Keratinocyte (primary cell): Measurements from ENCODE around the gene RBMS3. TPM values are rescaled to one million over a fixed set of nuclear protein-coding genes. Genes with fewer than 3 reads are reported as not detected.

Experiments used
- DNase-seq: peaks from one replicate; pipeline ENCODE4 v3.0.0-alpha.2; 2011; ENCODE audit warnings: low read depth, missing footprints, low spot score
- FAIRE-seq: peaks from 2 replicates; lab custom pipeline; 2011; peaks lifted over from hg19 to GRCh38; lab: Jason Lieb, UNC
- H2AFZ ChIP-seq: 2 replicates; pipeline ENCODE4 v1.6.0; 2012; ENCODE audit warnings: low read length, control low read depth, inconsistent platforms; ENCODE audit not compliant: control insufficient read depth
- H3K27ac ChIP-seq: 2 replicates; pipeline ENCODE4 v1.5.1; 2011; ENCODE audit warnings: low read length; ENCODE audit not compliant: control insufficient read depth, insufficient read depth
- H3K27me3 ChIP-seq: 3 replicates; pipeline ENCODE4 v1.6.0; 2011; ENCODE audit warnings: low read length; ENCODE audit not compliant: control insufficient read depth, insufficient read depth; ENCODE audit errors: extremely low read depth
- H3K36me3 ChIP-seq, 2 experiments: 2 replicates in 1 of 2; 3 replicates in 1 of 2; pipeline ENCODE4 v1.5.1; 2011; ENCODE audit warnings: low read length in 2 of 2, mild to moderate bottlenecking in 1 of 2; ENCODE audit not compliant: control insufficient read depth in 2 of 2, insufficient read depth in 2 of 2; ENCODE audit errors: extremely low read depth in 1 of 2
- H3K4me1 ChIP-seq: 3 replicates; pipeline ENCODE4 v1.5.1; 2011; ENCODE audit warnings: low read length; ENCODE audit not compliant: control insufficient read depth, insufficient read depth; ENCODE audit errors: extremely low read depth
- H3K4me2 ChIP-seq: 3 replicates; pipeline ENCODE4 v1.6.0; 2011; ENCODE audit warnings: low read depth, low read length; ENCODE audit not compliant: control insufficient read depth, insufficient read depth; ENCODE audit errors: extremely low read depth
- H3K4me3 ChIP-seq, 3 experiments: fragments of 200-600 bp in 1 of 3; sonication (generic) in 1 of 3; 2 replicates in 2 of 3; 3 replicates in 1 of 3; pipeline ENCODE4 v1.5.1; 2011 to 2016; ENCODE audit warnings: low read length in 3 of 3, mild to moderate bottlenecking in 3 of 3, control low read depth in 2 of 3, inconsistent platforms in 1 of 3, low read depth in 1 of 3, mixed read lengths in 1 of 3, mixed run types in 1 of 3, moderate library complexity in 1 of 3; ENCODE audit not compliant: control insufficient read depth in 2 of 3, insufficient read depth in 2 of 3; ENCODE audit errors: extremely low read depth in 1 of 3
- H3K79me2 ChIP-seq: 2 replicates; pipeline ENCODE4 v1.6.0; 2012; ENCODE audit warnings: low read length; ENCODE audit not compliant: control insufficient read depth, insufficient read depth
- H3K9ac ChIP-seq: 3 replicates; pipeline ENCODE4 v1.6.0; 2011; ENCODE audit warnings: low read length; ENCODE audit not compliant: control insufficient read depth, insufficient read depth; ENCODE audit errors: extremely low read depth
- H3K9me1 ChIP-seq: 3 replicates; pipeline ENCODE4 v1.6.0; 2011; ENCODE audit warnings: low read length; ENCODE audit not compliant: control insufficient read depth, insufficient read depth; ENCODE audit errors: extremely low read depth
- H3K9me3 ChIP-seq: 2 replicates; pipeline ENCODE4 v1.5.1; 2012; ENCODE audit warnings: low read depth, low read length; ENCODE audit not compliant: control insufficient read depth
- H4K20me1 ChIP-seq: 3 replicates; pipeline ENCODE4 v1.6.0; 2011; ENCODE audit warnings: low read length; ENCODE audit not compliant: control insufficient read depth, insufficient read depth; ENCODE audit errors: extremely low read depth
- CTCF ChIP-seq, 3 experiments: IDR thresholded peaks in 1 of 3; conservative IDR thresholded peaks in 1 of 3; optimal IDR thresholded peaks in 1 of 3; 2 replicates in 2 of 3; 3 replicates in 1 of 3; pipeline versions ENCODE3 to v1.5.1; 2011; ENCODE audit warnings: low read length in 3 of 3, mild to moderate bottlenecking in 3 of 3, moderate library complexity in 2 of 3, control low read depth in 1 of 3, inconsistent platforms in 1 of 3; ENCODE audit not compliant: insufficient read depth in 2 of 3; ENCODE audit errors: extremely low read depth in 1 of 3
- EZH2 ChIP-seq: IDR thresholded peaks from one replicate; pipeline ENCODE4 v1.6.1; 2012; ENCODE audit warnings: inconsistent platforms, mild to moderate bottlenecking, low read length, moderate library complexity
- dilution Hi-C: fragments of 300-500 bp; cut with MboI; formaldehyde crosslinking; loops from one replicate; pipeline ENCODE4 v1.7.0; 2020; ENCODE audit warnings: low sequenced_read_pairs; ENCODE audit not compliant: extremely low pct_ligation_motif_present
- polyA plus RNA-seq, 5 experiments: library from polyadenylated mRNA; depleted of rRNA in 3 of 5; stranded (reverse) in 3 of 5; stranded (forward) in 1 of 5; unstranded in 1 of 5; fragments of >200 nt; gene quantifications; 1 replicate in 1 of 5; 2 replicates in 3 of 5; 3 replicates in 1 of 5; pipeline versions ENCODE4 v1.2.1 to v1.2.3, GENCODE V29; 2011 to 2012; ENCODE audit warnings: missing spikeins in 2 of 5, low read depth in 1 of 5, low replicate concordance in 1 of 5

RBMS3 gene
- polyA plus RNA-seq, 1 donor (not counting 4 experiments of a cell fraction or from before 2014, with no cell fraction given): 2.3 TPM

GRCh38 chr3:29955413-29955812, 674.5 kb downstream of the RBMS3 start:
- FAIRE-seq (no peak), DNase-seq (no peak)
- no peak overlapping the region for H3K4me3 ChIP-seq
- no peaks in the 10 kb centered on the region for H3K9me3 ChIP-seq
- no peak overlapping the region for H2AFZ ChIP-seq
- no peaks in the 10 kb centered on the region for H4K20me1 ChIP-seq
- H3K9me1 ChIP-seq: no peaks in the 10 kb centered on the region
- H3K9ac ChIP-seq: no peak overlapping the region
- dilution Hi-C loops: no loop called here
- no peaks in the 10 kb centered on the region for H3K36me3 ChIP-seq
- no peak overlapping the region for H3K27ac ChIP-seq
- H3K79me2 ChIP-seq: no peaks in the 10 kb centered on the region
- TF ChIP-seq CTCF (optimal IDR thresholded peaks at IDR 0.05 in 1 of 3, IDR thresholded peaks at IDR 0.05 in 1 of 3, conservative IDR thresholded peaks at IDR 0.05 in 1 of 3; ENCODE audit: extremely low read depth in 1 of 3, insufficient read depth in 2 of 3, low read length in 3 of 3): no peak
- TF ChIP-seq EZH2: no peak
- no peaks in the 10 kb centered on the region for H3K4me1 ChIP-seq
- H3K27me3 ChIP-seq: no peaks in the 10 kb centered on the region
- no peak overlapping the region for H3K4me2 ChIP-seq

GRCh38 chr3:29958816-29959215, 677.9 kb downstream of the RBMS3 start:
- TF ChIP-seq CTCF (optimal IDR thresholded peaks at IDR 0.05 in 1 of 3, IDR thresholded peaks at IDR 0.05 in 1 of 3, conservative IDR thresholded peaks at IDR 0.05 in 1 of 3; ENCODE audit: extremely low read depth in 1 of 3, insufficient read depth in 2 of 3, low read length in 3 of 3) (no peak), EZH2 (no peak)
- H3K27me3 ChIP-seq: no peaks in the 10 kb centered on the region
- H3K9ac ChIP-seq: no peak overlapping the region
- no peaks in the 10 kb centered on the region for H3K9me3 ChIP-seq
- no peaks in the 10 kb centered on the region for H4K20me1 ChIP-seq
- H3K4me2 ChIP-seq: no peak overlapping the region
- no peak overlapping the region for H2AFZ ChIP-seq
- no peak overlapping the region for H3K27ac ChIP-seq
- no peaks in the 10 kb centered on the region for H3K4me1 ChIP-seq
- H3K4me3 ChIP-seq: no peak overlapping the region
- no peaks in the 10 kb centered on the region for H3K79me2 ChIP-seq
- H3K9me1 ChIP-seq: no peaks in the 10 kb centered on the region
- FAIRE-seq (no peak), DNase-seq (no peak)
- dilution Hi-C loops: no loop called here
- H3K36me3 ChIP-seq: no peaks in the 10 kb centered on the region
